ENCODE measurements around the gene SH2D1A.
"Not testable (repeated sequence)": the region's sequence is repeated elsewhere in the genome, so short reads cannot be mapped to it uniquely, and the experiment has no call there.

The SH2D1A gene

GRCh38 chrX:124333862-124334261, 12.5 kb upstream of the SH2D1A start:
- no peak for DNase-seq (ENCODE audit: extremely low read depth, low read depth)
- no peak overlapping the region for H3K4me3 ChIP-seq (replicated peaks; ENCODE audit: low read depth, low read length)

DNA sequence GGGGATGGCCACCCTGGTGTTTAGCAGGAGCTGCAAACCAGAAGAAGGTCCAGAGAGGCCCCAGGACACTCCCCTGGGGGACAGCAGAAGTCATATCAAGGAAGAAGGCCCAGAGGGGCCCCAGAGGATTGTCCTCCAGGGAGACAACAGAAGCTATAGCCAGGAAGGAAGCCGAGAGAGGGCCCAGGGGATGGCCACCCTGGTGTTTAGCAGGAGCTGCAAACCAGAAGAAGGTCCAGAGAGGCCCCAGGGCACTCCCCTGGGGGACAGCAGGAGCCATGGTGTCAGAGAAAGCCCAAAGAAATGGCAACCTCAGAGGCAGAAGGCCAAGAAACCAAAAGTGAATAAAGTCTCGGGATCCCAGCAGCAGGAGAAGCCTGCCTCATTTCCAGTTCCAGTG, 11.8 kb upstream of the SH2D1A start:
- not testable (repeated sequence) for DNase-seq (ENCODE audit: extremely low read depth, low read depth); H3K4me3 ChIP-seq (replicated peaks; ENCODE audit: low read depth, low read length)

More at GRCh38 chrX:124333862-124334261, 12.5 kb upstream of the SH2D1A start:
- TF ChIP-seq CTCF (IDR thresholded peaks at IDR 0.05; ENCODE audit: low read depth, low read length, missing control alignments) = no peak

DNA sequence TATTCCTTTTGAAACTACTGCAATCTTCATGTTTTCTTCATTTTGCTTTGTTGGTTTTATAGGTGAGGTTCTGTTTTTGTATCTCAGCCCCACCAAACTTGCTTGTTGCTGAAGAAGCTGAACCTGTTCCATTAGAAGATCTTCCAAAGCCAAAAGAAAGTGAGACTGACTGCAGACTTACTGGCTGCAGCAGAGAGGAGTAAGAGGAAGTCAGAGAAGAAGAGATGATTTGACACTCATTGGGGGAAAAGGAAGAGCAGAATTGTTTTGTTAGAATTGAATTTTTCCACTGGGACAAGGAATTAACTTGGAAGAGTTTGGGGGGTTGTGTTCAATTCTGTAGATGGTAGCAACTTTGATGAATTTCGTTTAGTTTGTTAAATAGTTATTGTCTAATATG, 10.8 kb upstream of the SH2D1A start:
- DNase-seq (ENCODE audit: extremely low read depth, low read depth) = no peak
- TF ChIP-seq CTCF (IDR thresholded peaks at IDR 0.05; ENCODE audit: low read depth, low read length, missing control alignments) = no peak
- H3K4me3 ChIP-seq (replicated peaks; ENCODE audit: low read depth, low read length) = no peak overlapping the region

GRCh38 chrX:124337916-124338315, 8.4 kb upstream of the SH2D1A start:
- no peak overlapping the region for H3K4me3 ChIP-seq (replicated peaks; ENCODE audit: low read depth, low read length)
- DNase-seq (ENCODE audit: extremely low read depth, low read depth) = no peak

GRCh38 chrX:124338733-124339514, 7.4 kb upstream of the SH2D1A start:
- H3K4me3 ChIP-seq (replicated peaks; ENCODE audit: low read depth, low read length) = no peak overlapping the region
- DNase-seq (ENCODE audit: extremely low read depth, low read depth) = no peak
- no peak for TF ChIP-seq CTCF (IDR thresholded peaks at IDR 0.05; ENCODE audit: low read depth, low read length, missing control alignments)

More at GRCh38 chrX:124337916-124338315, 8.4 kb upstream of the SH2D1A start:
- no peak for TF ChIP-seq CTCF (IDR thresholded peaks at IDR 0.05; ENCODE audit: low read depth, low read length, missing control alignments)

DNA sequence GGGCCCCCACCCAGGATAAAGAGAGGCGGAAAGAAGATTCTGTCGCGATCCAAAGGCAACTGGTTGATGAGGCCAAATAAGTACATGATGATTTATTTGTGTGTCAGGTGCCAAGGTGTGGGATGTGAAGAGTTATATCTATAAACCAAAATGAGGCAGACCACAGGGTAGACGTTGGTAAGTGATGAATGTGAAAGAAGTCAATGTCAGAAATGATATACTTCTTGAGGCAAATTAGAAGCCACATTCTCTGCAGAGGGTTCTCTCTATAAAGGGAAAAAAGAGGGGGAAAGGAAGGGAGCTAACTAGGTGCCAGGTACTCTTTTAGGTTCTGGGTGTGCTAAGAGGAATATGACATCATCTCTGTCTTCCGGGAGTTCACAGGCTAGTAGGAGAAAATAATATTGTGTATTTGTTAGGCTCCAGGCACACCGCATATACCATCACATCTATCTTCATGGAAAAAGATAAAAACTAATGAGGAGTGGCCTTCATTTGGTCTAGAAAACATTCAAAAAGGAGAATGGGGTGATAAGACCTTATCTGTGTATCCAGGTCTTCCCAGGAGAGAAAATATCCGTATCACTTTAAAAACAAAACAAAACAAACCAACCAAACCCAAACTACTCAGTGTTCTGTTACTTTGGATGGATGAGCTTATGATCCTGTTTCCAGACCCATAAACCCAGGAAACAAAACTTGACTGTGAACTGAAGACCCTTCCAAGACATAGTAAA, 4.8 kb upstream of the SH2D1A start:
- TF ChIP-seq CTCF (IDR thresholded peaks at IDR 0.05; ENCODE audit: low read depth, low read length, missing control alignments) = no peak
- DNase-seq (ENCODE audit: extremely low read depth, low read depth) = no peak
- no peak overlapping the region for H3K4me3 ChIP-seq (replicated peaks; ENCODE audit: low read depth, low read length)

GRCh38 chrX:124342174-124342867, 4.0 kb upstream of the SH2D1A start:
- TF ChIP-seq CTCF (IDR thresholded peaks at IDR 0.05; ENCODE audit: low read depth, low read length, missing control alignments) = no peak
- H3K4me3 ChIP-seq (replicated peaks; ENCODE audit: low read depth, low read length) = no peak overlapping the region
- no peak for DNase-seq (ENCODE audit: extremely low read depth, low read depth)

All from HFF-Myc (cell line).